Measurements from ENCODE around the gene TSPAN4.

TSPAN4 gene

DNA sequence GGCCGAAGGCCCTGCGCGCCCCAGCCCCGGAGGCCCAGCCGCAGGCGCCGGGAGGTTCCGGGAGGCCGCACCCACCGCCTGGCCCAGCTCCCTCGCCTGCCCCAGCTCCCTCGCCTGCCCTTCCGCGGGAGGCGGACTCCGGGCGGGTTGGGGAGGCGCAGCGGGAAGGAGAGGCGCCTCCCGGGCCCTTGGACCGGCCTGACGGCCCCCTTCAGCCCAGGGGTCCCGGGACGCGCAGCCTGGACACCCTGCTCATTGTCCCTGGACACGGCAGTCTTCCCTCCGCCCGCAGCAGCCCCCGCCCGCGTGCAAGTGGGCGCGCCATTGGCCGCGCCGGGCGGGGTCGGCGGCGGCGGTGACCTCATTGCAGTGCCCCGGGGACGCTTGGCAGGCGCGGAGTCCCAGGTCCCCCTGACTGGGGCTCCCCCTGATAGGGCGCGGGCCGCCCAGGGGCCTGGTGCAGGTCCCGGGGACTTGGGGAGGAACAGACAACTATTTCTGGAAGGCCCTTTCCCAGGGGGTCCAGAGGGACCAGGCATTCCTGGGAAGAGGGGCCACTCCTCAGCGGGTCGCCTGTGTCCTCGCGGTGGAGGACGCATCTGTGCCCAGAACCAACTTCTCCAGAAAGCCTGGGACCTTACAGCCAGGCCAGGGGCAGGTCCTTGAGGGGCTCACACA lies 9.4 kb upstream of the TSPAN4 start:
- Mint-ChIP-seq H3K27ac (no peak overlapping the region), H3K4me3 (peak overlapping the region; percentile 57), H3K4me1 (peaks cover 34% of the 10 kb centered on the region), H3K36me3 (peaks cover 3% of the 10 kb centered on the region), H3K27me3 (peaks cover 64% of the 10 kb centered on the region), H3K9me3 (no peaks in the 10 kb centered on the region)
- peak; percentile 57 for DNase-seq
- CTCF ChIA-PET, result interaction anchor here (0.9 kb wide), 1 partner anchor 10 kb away, joined by 3 read pairs; no protein-coding TSS in a partner anchor

DNA sequence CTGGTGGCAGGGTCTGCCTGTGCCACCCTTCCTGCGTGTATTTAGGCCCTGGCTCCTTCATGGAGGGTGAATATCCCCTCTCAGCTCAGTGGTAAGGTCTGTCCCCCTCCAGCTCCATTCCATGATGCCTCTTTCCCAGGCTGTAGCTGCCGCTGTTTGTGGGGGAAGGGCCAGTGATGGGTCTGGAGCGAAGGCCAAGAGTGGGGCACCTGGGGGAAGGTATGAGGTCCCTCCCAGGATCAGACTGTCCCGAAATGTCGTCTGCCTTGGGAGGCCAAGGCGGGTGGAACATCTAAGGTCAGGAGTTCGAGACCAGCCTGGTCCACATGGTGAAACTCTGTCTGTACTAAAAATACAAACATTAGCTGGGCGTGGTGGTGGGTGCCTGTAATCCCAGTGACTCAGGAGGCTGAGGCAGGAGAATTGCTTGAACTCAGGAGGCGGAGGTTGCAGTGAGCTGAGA lies 8.8 kb upstream of the TSPAN4 start:
- DNase-seq, result no peak
- Mint-ChIP-seq H3K27ac (no peak overlapping the region), H3K36me3 (peaks cover 8% of the 10 kb centered on the region), H3K4me3 (peak overlapping the region; percentile 57), H3K9me3 (no peaks in the 10 kb centered on the region), H3K27me3 (peaks cover 57% of the 10 kb centered on the region), H3K4me1 (peaks cover 32% of the 10 kb centered on the region)
- CTCF ChIA-PET, result no interaction called here

DNA sequence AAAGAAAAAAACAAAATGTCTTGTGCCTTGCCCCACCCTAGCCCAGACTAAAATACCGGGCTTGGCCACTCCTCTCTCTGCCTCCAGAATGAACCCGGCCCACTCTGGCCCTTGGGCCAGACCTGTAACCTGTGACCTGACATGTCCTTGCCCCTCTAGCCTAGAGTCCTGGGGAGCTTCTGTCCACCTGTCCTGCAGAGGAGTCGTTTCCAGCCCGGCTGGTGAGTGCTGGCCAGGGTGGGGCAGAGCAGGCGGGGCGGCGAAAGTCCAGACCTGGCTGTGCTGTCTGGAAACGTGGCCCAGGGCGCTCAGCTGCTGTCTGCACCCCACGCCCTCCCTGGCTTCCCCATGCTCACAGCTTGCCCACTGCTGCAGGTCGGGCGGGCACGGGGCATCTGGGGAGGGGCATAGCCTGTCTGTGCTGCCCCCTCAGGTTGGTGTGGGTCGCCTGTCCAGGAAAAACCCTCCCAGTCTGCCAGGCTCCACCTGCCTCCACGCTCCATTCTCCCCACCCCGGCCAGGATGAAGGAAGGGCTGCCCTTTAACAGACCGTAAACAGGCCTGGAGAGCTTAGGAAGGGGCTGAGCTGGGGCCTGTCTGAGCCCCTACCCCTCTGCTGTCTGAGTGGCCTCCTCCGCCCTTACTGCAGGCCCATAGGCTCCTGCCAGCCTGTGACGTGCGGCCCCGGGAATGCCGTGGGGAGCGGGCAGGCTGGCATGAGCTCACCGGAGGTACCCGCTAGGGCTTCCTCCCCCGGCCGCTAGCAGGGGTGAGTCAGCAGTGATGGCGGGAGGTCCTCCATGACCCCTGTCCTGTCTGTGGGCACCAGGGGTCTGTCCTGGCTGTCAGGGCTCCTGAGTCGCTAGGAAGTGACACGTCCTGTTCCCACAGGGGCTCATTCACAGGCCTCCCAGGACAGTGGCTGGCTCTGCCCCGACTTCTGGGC lies 8.0 kb upstream of the TSPAN4 start:
- H3K9me3 Mint-ChIP-seq, result no peaks in the 10 kb centered on the region
- no peak overlapping the region for H3K27ac Mint-ChIP-seq
- H3K4me1 Mint-ChIP-seq, result peaks cover 25% of the 10 kb centered on the region
- no peak for DNase-seq
- H3K36me3 Mint-ChIP-seq, result peaks cover 9% of the 10 kb centered on the region
- CTCF ChIA-PET, result no interaction called here
- peak overlapping the region; percentile 57 for H3K4me3 Mint-ChIP-seq
- peaks cover 50% of the 10 kb centered on the region for H3K27me3 Mint-ChIP-seq

DNA sequence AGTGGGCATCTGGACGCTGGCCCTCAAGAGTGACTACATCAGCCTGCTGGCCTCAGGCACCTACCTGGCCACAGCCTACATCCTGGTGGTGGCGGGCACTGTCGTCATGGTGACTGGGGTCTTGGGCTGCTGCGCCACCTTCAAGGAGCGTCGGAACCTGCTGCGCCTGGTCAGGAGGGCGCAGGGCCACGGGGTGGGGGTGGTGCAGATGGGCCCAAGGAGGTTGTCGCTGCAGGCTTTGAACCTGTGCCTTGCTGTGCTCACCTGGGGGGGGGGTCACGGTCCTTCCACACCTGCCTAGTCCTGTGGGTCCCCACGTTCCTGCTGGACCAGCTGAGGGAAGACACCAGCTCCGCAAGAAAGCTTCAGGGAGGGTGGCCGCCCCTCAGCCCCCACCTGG lies 6.4 kb upstream of the TSPAN4 start:
- Mint-ChIP-seq H3K27ac (no peak overlapping the region), H3K4me3 (no peak overlapping the region), H3K36me3 (peaks cover 11% of the 10 kb centered on the region), H3K27me3 (peaks cover 34% of the 10 kb centered on the region), H3K4me1 (peaks cover 30% of the 10 kb centered on the region), H3K9me3 (no peaks in the 10 kb centered on the region)
- no peak for DNase-seq
- CTCF ChIA-PET, result no interaction called here

- CTCF ChIA-PET, result no interaction called here
Observed at GRCh38 chr11:836700-837099, 6.0 kb upstream of the TSPAN4 start.

DNA sequence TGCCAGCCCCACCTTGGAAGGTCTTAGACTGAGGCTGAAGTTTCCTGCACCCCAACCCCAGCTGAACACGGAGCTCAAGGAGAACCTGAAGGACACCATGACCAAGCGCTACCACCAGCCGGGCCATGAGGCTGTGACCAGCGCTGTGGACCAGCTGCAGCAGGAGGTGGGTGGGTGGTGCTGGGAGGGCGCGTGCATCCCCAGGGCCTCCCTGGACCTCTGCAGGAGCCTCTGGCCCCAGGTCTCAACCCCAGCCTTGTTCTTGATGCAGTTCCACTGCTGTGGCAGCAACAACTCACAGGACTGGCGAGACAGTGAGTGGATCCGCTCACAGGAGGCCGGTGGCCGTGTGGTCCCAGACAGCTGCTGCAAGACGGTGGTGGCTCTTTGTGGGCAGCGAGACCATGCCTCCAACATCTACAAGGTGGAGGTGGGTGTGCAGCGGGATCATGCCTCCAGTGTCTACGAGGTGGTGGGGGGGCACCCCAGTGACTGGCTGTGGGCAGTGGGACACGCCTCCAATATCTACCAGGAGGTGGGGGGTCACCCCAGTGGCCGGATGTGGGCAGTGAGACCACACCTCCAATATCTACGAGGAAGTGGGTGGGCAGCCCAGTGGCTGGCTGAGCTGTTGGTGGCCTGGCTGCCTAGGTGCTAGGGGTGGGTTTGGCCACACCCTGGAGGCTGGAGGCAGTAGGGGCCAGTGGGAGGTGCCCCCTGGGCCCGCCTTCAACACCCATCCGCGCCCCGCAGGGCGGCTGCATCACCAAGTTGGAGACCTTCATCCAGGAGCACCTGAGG lies 5.3 kb upstream of the TSPAN4 start:
- CTCF ChIA-PET, result no interaction called here

More at GRCh38 chr11:836700-837099, 6.0 kb upstream of the TSPAN4 start:
- Mint-ChIP-seq H3K27me3 (peaks cover 29% of the 10 kb centered on the region), H3K4me3 (no peak overlapping the region), H3K36me3 (peaks cover 11% of the 10 kb centered on the region), H3K27ac (no peak overlapping the region), H3K9me3 (no peaks in the 10 kb centered on the region), H3K4me1 (peaks cover 29% of the 10 kb centered on the region)
- no peak for DNase-seq

GRCh38 chr11:837990-838307 lies 4.7 kb upstream of the TSPAN4 start:
- DNase-seq, result no peak
- no peaks in the 10 kb centered on the region for H3K9me3 Mint-ChIP-seq
- CTCF ChIA-PET, result no interaction called here
- H3K27me3 Mint-ChIP-seq, result peaks cover 20% of the 10 kb centered on the region
- H3K27ac Mint-ChIP-seq, result peak overlapping the region; percentile 52
- H3K36me3 Mint-ChIP-seq, result peaks cover 11% of the 10 kb centered on the region
- peaks cover 23% of the 10 kb centered on the region for H3K4me1 Mint-ChIP-seq
- H3K4me3 Mint-ChIP-seq, result no peak overlapping the region

More for the DNA sequence above, 5.3 kb upstream of the TSPAN4 start:
- Mint-ChIP-seq H3K27me3 (peaks cover 22% of the 10 kb centered on the region), H3K4me1 (peaks cover 23% of the 10 kb centered on the region), H3K9me3 (no peaks in the 10 kb centered on the region), H3K36me3 (peaks cover 11% of the 10 kb centered on the region), H3K4me3 (no peak overlapping the region), H3K27ac (no peak overlapping the region)
- no peak for DNase-seq

- no peak for DNase-seq
- no peak overlapping the region for H3K4me3 Mint-ChIP-seq
- peaks cover 24% of the 10 kb centered on the region for H3K27me3 Mint-ChIP-seq
- no peaks in the 10 kb centered on the region for H3K9me3 Mint-ChIP-seq
- H3K27ac Mint-ChIP-seq, result no peak overlapping the region
- peaks cover 11% of the 10 kb centered on the region for H3K36me3 Mint-ChIP-seq
- H3K4me1 Mint-ChIP-seq, result peaks cover 27% of the 10 kb centered on the region
- CTCF ChIA-PET, result no interaction called here
Observed at GRCh38 chr11:838441-839279, 4.0 kb upstream of the TSPAN4 start.

GRCh38 chr11:839280-839623 lies 3.4 kb upstream of the TSPAN4 start:
- Mint-ChIP-seq H3K27ac (no peak overlapping the region), H3K36me3 (peaks cover 11% of the 10 kb centered on the region), H3K27me3 (peaks cover 24% of the 10 kb centered on the region), H3K9me3 (no peaks in the 10 kb centered on the region), H3K4me1 (peaks cover 26% of the 10 kb centered on the region), H3K4me3 (no peak overlapping the region)
- DNase-seq, result no peak
- CTCF ChIA-PET, result no interaction called here

GRCh38 chr11:839875-840617 lies 2.6 kb upstream of the TSPAN4 start:
- peaks cover 22% of the 10 kb centered on the region for H3K27me3 Mint-ChIP-seq
- peaks cover 31% of the 10 kb centered on the region for H3K4me1 Mint-ChIP-seq
- no peaks in the 10 kb centered on the region for H3K9me3 Mint-ChIP-seq
- H3K36me3 Mint-ChIP-seq, result peaks cover 11% of the 10 kb centered on the region
- H3K27ac Mint-ChIP-seq, result no peak overlapping the region
- CTCF ChIA-PET, result interaction anchor here (0.6 to 2.2 kb wide), 3 partner anchors 10 to 211 kb away, joined by 3 to 9 read pairs (median 4); no protein-coding TSS in a partner anchor
- H3K4me3 Mint-ChIP-seq, result peak overlapping the region; percentile 85
- DNase-seq, result no peak

- H3K4me3 Mint-ChIP-seq, result peak overlapping the region; percentile 85
- no peak for DNase-seq
- peaks cover 32% of the 10 kb centered on the region for H3K27me3 Mint-ChIP-seq
- peaks cover 32% of the 10 kb centered on the region for H3K4me1 Mint-ChIP-seq
- peak overlapping the region; percentile 84 for H3K27ac Mint-ChIP-seq
- CTCF ChIA-PET, result interaction anchor here (2.2 kb wide), 1 partner anchor 12 kb away, joined by 9 read pairs; no protein-coding TSS in a partner anchor
- no peaks in the 10 kb centered on the region for H3K9me3 Mint-ChIP-seq
- H3K36me3 Mint-ChIP-seq, result peaks cover 9% of the 10 kb centered on the region
Observed at GRCh38 chr11:841981-842369, 677 bp upstream of the TSPAN4 start.

DNA sequence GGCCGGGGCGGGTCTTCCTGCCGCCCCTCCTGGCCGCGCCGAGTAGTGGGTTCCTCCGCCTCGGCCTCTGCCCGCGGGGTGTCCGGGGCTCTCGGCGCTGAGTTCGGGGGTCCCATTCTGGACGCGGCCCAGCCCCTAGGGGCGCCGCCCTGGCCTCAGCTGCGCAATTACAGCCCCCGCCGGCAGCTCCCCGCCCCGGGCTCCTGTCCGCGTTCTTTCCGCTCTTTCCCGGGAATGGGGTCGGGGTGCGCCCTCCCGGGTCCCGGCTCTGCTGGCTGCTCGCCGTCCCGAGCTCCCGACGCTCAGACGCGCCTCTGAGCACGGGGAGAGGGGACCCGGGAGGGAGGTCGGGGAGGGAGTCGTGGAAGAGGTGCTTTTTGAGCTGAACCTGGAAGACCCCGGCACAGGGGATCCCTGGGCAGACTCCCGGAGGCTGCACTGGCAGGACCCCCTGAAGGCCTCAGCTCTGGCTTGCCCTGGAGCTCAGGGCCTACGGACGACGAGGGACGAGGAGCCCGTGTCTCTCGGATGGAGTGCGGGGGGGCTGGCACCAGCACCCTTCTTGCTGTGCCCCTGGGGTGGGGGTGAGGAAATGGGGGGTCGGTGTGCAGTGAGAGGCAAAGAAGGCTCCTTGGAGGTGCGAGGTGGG lies 558 bp downstream of the TSPAN4 start:
- no peak for DNase-seq
- H3K4me1 Mint-ChIP-seq, result peaks cover 32% of the 10 kb centered on the region
- CTCF ChIA-PET, result interaction anchor here (0.6 to 1.0 kb wide), 2 partner anchors 10 to 21 kb away, joined by 3 read pairs; partner anchors contain the start of gene CD151
- H3K27ac Mint-ChIP-seq, result no peak overlapping the region
- peaks cover 41% of the 10 kb centered on the region for H3K27me3 Mint-ChIP-seq
- peaks cover 9% of the 10 kb centered on the region for H3K36me3 Mint-ChIP-seq
- H3K4me3 Mint-ChIP-seq, result peak overlapping the region; percentile 68
- H3K9me3 Mint-ChIP-seq, result no peaks in the 10 kb centered on the region

Data from activated naive CD4-positive, alpha-beta T cell treated with anti-CD3 and anti-CD28 coated beads, Interleukin-2, amount 10 ng/mL, durations not matched to agents 7 days and 5 days (primary cell).